ENCODE data around the gene ATP1B4.

- TF ChIP-seq ZNF214 (tag by site-specific recombination; IDR thresholded peaks at IDR 0.05; ENCODE audit: borderline replicate concordance) (no peak), REPIN1 (tag by site-specific recombination; IDR thresholded peaks at IDR 0.05; ENCODE audit: low read depth) (no peak), CTCF (tag by site-specific recombination; IDR thresholded peaks at IDR 0.05) (no peak), ZNF416 (tag by site-specific recombination; IDR thresholded peaks at IDR 0.05) (no peak), ZBTB7A (tag by site-specific recombination; IDR thresholded peaks at IDR 0.05; ENCODE audit: low read depth) (no peak), REST (tag by site-specific recombination; IDR thresholded peaks at IDR 0.05) (no peak), ZNF530 (tag by site-specific recombination; IDR thresholded peaks at IDR 0.05; ENCODE audit: low read depth) (no peak), ZNF274 (IDR thresholded peaks at IDR 0.05; ENCODE audit: low read length) (no peak), ZNF274 (tag by site-specific recombination; IDR thresholded peaks at IDR 0.05; ENCODE audit: borderline replicate concordance) (no peak)
Measured at GRCh38 chrX:120350450-120351138, 11.3 kb upstream of the ATP1B4 start.
